Naive thymus-derived CD4-positive, alpha-beta T cell (primary cell): ENCODE measurements around the gene NEMF. TPM values are rescaled to one million over a fixed set of nuclear protein-coding genes. Genes with fewer than 3 reads are reported as not detected.
"Not testable (repeated sequence)": the region's sequence is repeated elsewhere in the genome, so short reads cannot be mapped to it uniquely, and the experiment has no call there.

Source experiments
- ATAC-seq: fragments of 150-1000 bp; cut with Tn5 transposase; 2 replicates; pipeline ENCODE4 v1.10.0; 2021; ENCODE audit warnings: mild to moderate bottlenecking, moderate library complexity
- CTCF ChIA-PET: fragments of 350-600 bp; sonication (Branson Sonifier 250); formaldehyde crosslinking; loops from one replicate; lab custom pipeline; 2021; ENCODE audit warnings: antibody characterized with exemption; lab: Charles Lee
- POLR2A ChIA-PET: fragments of 350-600 bp; sonication (Branson Sonifier 250); formaldehyde crosslinking; loops from one replicate; lab custom pipeline; 2021; ENCODE audit warnings: antibody characterized with exemption, inconsistent platforms; lab: Charles Lee
- DNase-seq, 9 donors: peaks; one replicate each; pipeline versions ENCODE4 v3.0.0 to v3.0.0-alpha.2; 2020 to 2022; ENCODE audit warnings: mixed read lengths in 1 of 9
- H3K27ac ChIP-seq: one replicate; pipeline ENCODE4 v1.7.0; 2013; ENCODE audit warnings: mild to moderate bottlenecking, low read depth, low read length, moderate library complexity
- H3K27me3 ChIP-seq, 2 donors: one replicate each; pipeline ENCODE4 v1.7.0; 2013; ENCODE audit warnings: low read length in 2 of 2, mild to moderate bottlenecking in 2 of 2, moderate library complexity in 2 of 2; ENCODE audit not compliant: control insufficient read depth in 2 of 2, insufficient read depth in 2 of 2
- H3K36me3 ChIP-seq, 3 experiments: 1 replicate in 2 of 3; 2 replicates in 1 of 3; pipeline ENCODE4 v1.7.0; 2013; ENCODE audit warnings: low read length in 3 of 3, mild to moderate bottlenecking in 3 of 3, moderate library complexity in 1 of 3; ENCODE audit not compliant: insufficient read depth in 3 of 3, control insufficient read depth in 2 of 3
- H3K4me1 ChIP-seq, 2 donors: one replicate each; pipeline ENCODE4 v1.7.0; 2013; ENCODE audit warnings: low read length in 2 of 2, mild to moderate bottlenecking in 2 of 2, moderate library complexity in 1 of 2; ENCODE audit not compliant: control insufficient read depth in 2 of 2, insufficient read depth in 2 of 2
- H3K4me3 ChIP-seq: 2 replicates; pipeline ENCODE4 v1.7.0; 2013; ENCODE audit warnings: mild to moderate bottlenecking, low read length
- H3K9me3 ChIP-seq, 3 experiments: 1 replicate in 2 of 3; 2 replicates in 1 of 3; pipeline ENCODE4 v1.7.0; 2013; ENCODE audit warnings: low read length in 3 of 3; ENCODE audit not compliant: control insufficient read depth in 2 of 3
- H3K27ac Mint-ChIP-seq, 9 donors: one replicate each; pipeline ENCODE4 v1.8.0; 2020 to 2022; ENCODE audit warnings: mixed read lengths in 9 of 9, mild to moderate bottlenecking in 8 of 9, moderate library complexity in 5 of 9, inconsistent platforms in 2 of 9
- H3K27me3 Mint-ChIP-seq, 5 donors: one replicate each; pipeline ENCODE4 v1.8.0; 2021 to 2022; ENCODE audit warnings: mixed read lengths in 5 of 5, mild to moderate bottlenecking in 1 of 5
- H3K36me3 Mint-ChIP-seq, 5 donors: one replicate each; pipeline ENCODE4 v1.8.0; 2020 to 2022; ENCODE audit warnings: mixed read lengths in 5 of 5, mild to moderate bottlenecking in 3 of 5, inconsistent platforms in 1 of 5
- H3K4me1 Mint-ChIP-seq, 7 donors: one replicate each; pipeline ENCODE4 v1.8.0; 2020 to 2022; ENCODE audit warnings: mixed read lengths in 7 of 7, mild to moderate bottlenecking in 3 of 7, inconsistent platforms in 1 of 7
- H3K4me3 Mint-ChIP-seq, 10 donors: one replicate each; pipeline ENCODE4 v1.8.0; 2020 to 2022; ENCODE audit warnings: mild to moderate bottlenecking in 10 of 10, mixed read lengths in 10 of 10, moderate library complexity in 6 of 10, inconsistent platforms in 2 of 10
- H3K9me3 Mint-ChIP-seq, 11 donors: one replicate each; pipeline ENCODE4 v1.8.0; 2020 to 2022; ENCODE audit warnings: mixed read lengths in 11 of 11, mild to moderate bottlenecking in 4 of 11, inconsistent platforms in 1 of 11, moderate library complexity in 1 of 11
- intact Hi-C, 2 donors: fragments of 100-400 bp; cut with micrococcal nuclease; formaldehyde crosslinking; loops; one replicate each; pipeline ENCODE4 v1.15.1; 2023
- polyA plus RNA-seq, 2 donors: library from polyadenylated mRNA; unstranded; fragments of 300-500 nt; fragmentation: Illumina TruSeq; gene quantifications; one replicate each; pipeline ENCODE4 v1.2.3, GENCODE V29; 2021
- total RNA-seq, 6 experiments: library from RNA in 5 of 6; stranded (reverse) in 5 of 6; gene quantifications; 1 replicate in 5 of 6; 2 replicates in 1 of 6; pipeline ENCODE4 v1.2.3 and lab custom pipeline; 2021 to 2026

NEMF gene
- total and polyA plus RNA-seq, 7 experiments from 2014 or later = 36.8 to 127 (median 105) TPM

GRCh38 chr14:49771691-49772090 lies 80.9 kb downstream of the NEMF start:
- Histone ChIP-seq H3K36me3 (peaks cover 0 to 30% (median 11%) of the 10 kb centered on the region in 3 experiments), H3K4me1 (peaks cover 24 to 25% of the 10 kb centered on the region in 2 donors)
- Mint-ChIP-seq H3K27ac (peak overlapping the region in 8 of 9 donors; percentile 8 to 100 (median 82)), H3K4me1 (peaks cover 24 to 67% (median 51%) of the 10 kb centered on the region in 7 donors), H3K4me3 (peak overlapping the region in 1 of 10 donors; percentile 23), H3K36me3 (peaks cover 4 to 21% (median 13%) of the 10 kb centered on the region in 5 donors)
- H3K27me3 Mint-ChIP-seq, ATAC-seq, H3K9me3 ChIP-seq, H3K27ac ChIP-seq, H3K9me3 Mint-ChIP-seq, H3K4me3 ChIP-seq, H3K27me3 ChIP-seq, intact Hi-C loops, DNase-seq: not testable (repeated sequence)
- CTCF ChIA-PET = interaction anchor here (1.4 kb wide), 1 partner anchor 137 kb away, joined by 3 read pairs; no protein-coding TSS in a partner anchor
- POLR2A ChIA-PET = interaction anchor here (0.9 to 6.7 kb wide), 5 partner anchors 10 to 324 kb away, joined by 3 to 58 read pairs (median 4); partner anchors contain the start of gene NEMF

- H3K27ac Mint-ChIP-seq = peak overlapping the region in 8 of 9 donors; percentile 36 to 100 (median 98)
- no peaks in the 10 kb centered on the region for H3K9me3 ChIP-seq
- ATAC-seq (no peak), DNase-seq (no peak)
- peaks cover 0 to 2% (median 0%) of the 10 kb centered on the region in 5 donors for H3K27me3 Mint-ChIP-seq
- ChIA-PET POLR2A (interaction anchor here (1.0 to 6.7 kb wide), 7 partner anchors 12 to 346 kb away, joined by 3 to 79 read pairs (median 11); partner anchors contain the start of genes KLHDC1, MGAT2, RPL36AL and VCPKMT), CTCF (interaction anchor here (1.0 kb wide), 1 partner anchor 75 kb away, joined by 3 read pairs; no protein-coding TSS in a partner anchor)
- peaks cover 0 to 16% (median 8%) of the 10 kb centered on the region in 5 donors for H3K36me3 Mint-ChIP-seq
- H3K4me3 Mint-ChIP-seq = peak overlapping the region in 9 of 10 donors; percentile 18 to 99 (median 95)
- H3K4me1 Mint-ChIP-seq = peaks cover 20 to 61% (median 48%) of the 10 kb centered on the region in 7 donors
- peaks cover 0 to 6% (median 0%) of the 10 kb centered on the region in 11 donors for H3K9me3 Mint-ChIP-seq
- no peak overlapping the region for H3K4me3 ChIP-seq
- H3K36me3 ChIP-seq = peaks cover 0 to 20% (median 10%) of the 10 kb centered on the region in 3 experiments
- H3K4me1 ChIP-seq = peaks cover 26 to 27% of the 10 kb centered on the region in 2 donors
- no peaks in the 10 kb centered on the region for H3K27me3 ChIP-seq
- H3K27ac ChIP-seq = peak overlapping the region; percentile 96
- intact Hi-C loops = no loop called here
Measured at GRCh38 chr14:49770212-49770817, 82.3 kb downstream of the NEMF start.

- ATAC-seq (no peak), DNase-seq (no peak)
- intact Hi-C loops = loop anchor here (2.0 to 10.0 kb wide), 8 partner anchors 123 to 763 kb away; partner anchors contain the start of genes ARF6 (in 1 of the 2), DMAC2L (in 1 of the 2), L2HGDH (in 1 of the 2) and MAP4K5 (in 1 of the 2)
- peak overlapping the region; percentile 93 to 99 (median 98) for H3K4me3 Mint-ChIP-seq
- H3K9me3 Mint-ChIP-seq = peaks cover 0 to 6% (median 0%) of the 10 kb centered on the region in 11 donors
- peaks cover 20 to 55% (median 42%) of the 10 kb centered on the region in 7 donors for H3K4me1 Mint-ChIP-seq
- POLR2A ChIA-PET = interaction anchor here (0.6 to 6.7 kb wide), 15 partner anchors 8 to 387 kb away, joined by 3 to 92 read pairs (median 11); partner anchors contain the start of genes DNAAF2, KLHDC1, MGAT2 and POLE2
- H3K27ac Mint-ChIP-seq = peak overlapping the region; percentile 98 to 100 (median 99)
- Histone ChIP-seq H3K4me1 (peaks cover 26 to 27% of the 10 kb centered on the region in 2 donors), H3K36me3 (peaks cover 0 to 14% (median 5%) of the 10 kb centered on the region in 3 experiments), H3K27ac (peak overlapping the region; percentile 96), H3K4me3 (peak overlapping the region; percentile 62), H3K9me3 (no peaks in the 10 kb centered on the region), H3K27me3 (no peaks in the 10 kb centered on the region)
- CTCF ChIA-PET = interaction anchor here (1.0 to 1.1 kb wide), 3 partner anchors 74 to 135 kb away, joined by 3 to 4 read pairs (median 3); partner anchors contain the start of gene DNAAF2
- H3K27me3 Mint-ChIP-seq = peaks cover 0 to 2% (median 0%) of the 10 kb centered on the region in 5 donors
- H3K36me3 Mint-ChIP-seq = peaks cover 0 to 9% (median 4%) of the 10 kb centered on the region in 5 donors
Measured at GRCh38 chr14:49769581-49770211, 82.9 kb downstream of the NEMF start.

GRCh38 chr14:49769171-49769570 lies 83.4 kb downstream of the NEMF start:
- peaks cover 0 to 9% (median 4%) of the 10 kb centered on the region in 3 experiments for H3K36me3 ChIP-seq
- no peaks in the 10 kb centered on the region for H3K27me3 ChIP-seq
- peak overlapping the region; percentile 96 for H3K27ac ChIP-seq
- Mint-ChIP-seq H3K9me3 (peaks cover 0 to 6% (median 0%) of the 10 kb centered on the region in 11 donors), H3K4me3 (peak overlapping the region; percentile 93 to 99 (median 98)), H3K27ac (peak overlapping the region; percentile 98 to 100 (median 99)), H3K4me1 (peaks cover 20 to 49% (median 39%) of the 10 kb centered on the region in 7 donors), H3K27me3 (peaks cover 0 to 2% (median 0%) of the 10 kb centered on the region in 5 donors), H3K36me3 (peaks cover 0 to 6% (median 0%) of the 10 kb centered on the region in 5 donors)
- H3K4me1 ChIP-seq = peaks cover 26 to 27% of the 10 kb centered on the region in 2 donors
- CTCF ChIA-PET = interaction anchor here (1.0 to 2.4 kb wide), 3 partner anchors 83 to 135 kb away, joined by 3 to 15 read pairs (median 4); partner anchors contain the start of gene DNAAF2
- POLR2A ChIA-PET = interaction anchor here (0.6 to 6.7 kb wide), 20 partner anchors 8 to 462 kb away, joined by 3 to 92 read pairs (median 7); partner anchors contain the start of genes DNAAF2, KLHDC1, MGAT2 and NEMF
- peak overlapping the region; percentile 62 for H3K4me3 ChIP-seq
- DNase-seq (no peak), ATAC-seq (no peak)
- no peaks in the 10 kb centered on the region for H3K9me3 ChIP-seq
- intact Hi-C loops = loop anchor here (2.0 to 10.0 kb wide), 8 partner anchors 124 to 764 kb away; partner anchors contain the start of genes ARF6 (in 1 of the 2), DMAC2L (in 1 of the 2), L2HGDH (in 1 of the 2) and MAP4K5 (in 1 of the 2)

- DNase-seq (peak; percentile 42 to 87 (median 68)), ATAC-seq (peak; percentile 58)
- Histone ChIP-seq H3K4me1 (peaks cover 26 to 27% of the 10 kb centered on the region in 2 donors), H3K27ac (peak overlapping the region; percentile 96), H3K27me3 (no peaks in the 10 kb centered on the region), H3K4me3 (peak overlapping the region; percentile 62), H3K9me3 (no peaks in the 10 kb centered on the region), H3K36me3 (peaks cover 0 to 3% (median 0%) of the 10 kb centered on the region in 3 experiments)
- H3K4me1 Mint-ChIP-seq = peaks cover 20 to 46% (median 40%) of the 10 kb centered on the region in 7 donors
- peak overlapping the region; percentile 93 to 99 (median 98) for H3K4me3 Mint-ChIP-seq
- peaks cover 0 to 6% (median 0%) of the 10 kb centered on the region in 11 donors for H3K9me3 Mint-ChIP-seq
- peak overlapping the region; percentile 98 to 100 (median 99) for H3K27ac Mint-ChIP-seq
- POLR2A ChIA-PET = interaction anchor here (0.6 to 6.7 kb wide), 37 partner anchors 9 to 1018 kb away, joined by 3 to 92 read pairs (median 5); partner anchors contain the start of genes DMAC2L, DNAAF2, KLHDC1 and L2HGDH
- intact Hi-C loops = loop anchor here (1.0 to 10.0 kb wide), 11 partner anchors 94 to 764 kb away; partner anchors contain the start of genes RPS29 (in 2 of the 2), ARF6 (in 1 of the 2), DMAC2L (in 1 of the 2) and L2HGDH (in 1 of the 2)
- H3K36me3 Mint-ChIP-seq = peaks cover 0 to 5% (median 0%) of the 10 kb centered on the region in 5 donors
- CTCF ChIA-PET = interaction anchor here (0.8 to 2.4 kb wide), 7 partner anchors 12 to 148 kb away, joined by 3 to 15 read pairs (median 5); partner anchors contain the start of genes DNAAF2, MGAT2 and RPL36AL
- peaks cover 0 to 2% (median 0%) of the 10 kb centered on the region in 5 donors for H3K27me3 Mint-ChIP-seq
Measured at GRCh38 chr14:49768301-49769121, 84.1 kb downstream of the NEMF start.
